Gastrocnemius medialis (tissue), 4 donors: ENCODE measurements around the gene NOP56.

Experiments
- CTCF ChIP-seq, 5 experiments: fragments of 450-650 bp in 3 of 5; fragments of 200-600 bp in 2 of 5; sonication (generic) in 2 of 5; IDR thresholded peaks in 4 of 5; conservative IDR thresholded peaks in 1 of 5; 1 replicate in 4 of 5; 2 replicates in 1 of 5; pipeline ENCODE4 v1.5.1; 2016 to 2019; ENCODE audit warnings: antibody characterized with exemption in 5 of 5, mild to moderate bottlenecking in 3 of 5, moderate library complexity in 3 of 5
- POLR2A ChIP-seq, 2 donors: fragments of 450-650 bp; IDR thresholded peaks; one replicate each; pipeline ENCODE4 v1.6.1; 2017; ENCODE audit warnings: antibody characterized with exemption in 2 of 2, mild to moderate bottlenecking in 2 of 2, moderate library complexity in 2 of 2

- TF ChIP-seq CTCF (IDR thresholded peaks at IDR 0.05 in 4 of 5, conservative IDR thresholded peaks at IDR 0.05 in 1 of 5) (no peak), POLR2A (IDR thresholded peaks at IDR 0.05) (no peak)
These were observed 45.3 kb downstream of the NOP56 start for GRCh38 chr20:2697768-2698167.
